Gastroesophageal sphincter (tissue), 4 donors: ENCODE results near the gene COMMD2. TPM values are rescaled to one million over a fixed set of nuclear protein-coding genes. Genes with fewer than 3 reads are reported as not detected.

ENCODE experiments used
- ATAC-seq: fragments of 150-250 bp; one replicate; pipeline ENCODE4 v1.9.1; 2016; ENCODE audit warnings: mild to moderate bottlenecking, moderate library complexity
- H3K27ac ChIP-seq, 4 donors: fragments of 200-600 bp; sonication (generic) in 3 of 4; 1 replicate in 3 of 4; 2 replicates in 1 of 4; pipeline ENCODE4 v1.5.1; 2016 to 2019
- H3K27me3 ChIP-seq: fragments of 200-600 bp; sonication (generic); one replicate; pipeline ENCODE4 v1.5.1; 2019
- H3K36me3 ChIP-seq, 2 donors: fragments of 200-600 bp; sonication (generic); one replicate each; pipeline ENCODE4 v1.5.1; 2019; ENCODE audit warnings: control low read depth in 1 of 2
- H3K4me1 ChIP-seq, 3 donors: fragments of 200-600 bp; sonication (generic); 1 replicate in 2 of 3; 2 replicates in 1 of 3; pipeline ENCODE4 v1.5.1; 2016 to 2019; ENCODE audit warnings: control low read depth in 2 of 3
- H3K4me3 ChIP-seq, 2 donors: fragments of 200-600 bp; sonication (generic); one replicate each; pipeline ENCODE4 v1.5.1; 2019; ENCODE audit warnings: mild to moderate bottlenecking in 1 of 2, moderate library complexity in 1 of 2
- H3K9me3 ChIP-seq, 3 donors: fragments of 200-600 bp; sonication (generic); one replicate each; pipeline ENCODE4 v1.5.1; 2017 to 2019; ENCODE audit warnings: control low read depth in 2 of 3
- CTCF ChIP-seq, 4 experiments: fragments of 200-600 bp in 2 of 4; fragments of 450-650 bp in 2 of 4; sonication (generic) in 1 of 4; IDR thresholded peaks; one replicate each; pipeline ENCODE4 v1.5.1; 2017 to 2019; ENCODE audit warnings: antibody characterized with exemption in 4 of 4, mild to moderate bottlenecking in 2 of 4, moderate library complexity in 2 of 4
- EP300 ChIP-seq: sonication (generic); formaldehyde crosslinking; IDR thresholded peaks from one replicate; pipeline ENCODE4 v1.6.1; 2017; ENCODE audit warnings: antibody characterized with exemption, mild to moderate bottlenecking
- POLR2A ChIP-seq, 2 donors: fragments of 450-650 bp; IDR thresholded peaks; one replicate each; pipeline ENCODE4 v1.6.1; 2017; ENCODE audit warnings: antibody characterized with exemption in 2 of 2, mild to moderate bottlenecking in 2 of 2, moderate library complexity in 1 of 2
- POLR2AphosphoS5 ChIP-seq: sonication (generic); formaldehyde crosslinking; IDR thresholded peaks from one replicate; pipeline ENCODE4 v1.6.1; 2017; ENCODE audit warnings: antibody characterized with exemption
- WGBS, 2 donors: methylation state at CpG; one replicate each; pipeline ENCODE4 v1.1.5; 2018; ENCODE audit warnings: low coverage in 1 of 2; 5-methylcytosine and 5-hydroxymethylcytosine counted together
- total RNA-seq, 4 donors: library from RNA; depleted of rRNA; stranded (reverse); fragments of >200 nt; gene quantifications; one replicate each; pipeline ENCODE4 v1.1.0, GENCODE V29; 2016

The COMMD2 gene
- total RNA-seq, 4 donors from 2014 or later, result 20.7 to 39.5 (median 31.9) TPM

GRCh38 chr3:149783576-149783975, 31.3 kb upstream of the COMMD2 start:
- Histone ChIP-seq H3K27ac (peak overlapping the region in 1 of 4 donors; percentile 53), H3K9me3 (no peaks in the 10 kb centered on the region), H3K36me3 (no peaks in the 10 kb centered on the region), H3K27me3 (no peaks in the 10 kb centered on the region), H3K4me3 (no peak overlapping the region), H3K4me1 (no peaks in the 10 kb centered on the region)
- TF ChIP-seq POLR2AphosphoS5 (no peak), CTCF (IDR thresholded peaks at IDR 0.05) (no peak), EP300 (no peak)
- ATAC-seq, result peak; percentile 77

- ATAC-seq, result no peak
- WGBS, 2 donors, result 76% methylated on average over 3 of the region's 3 CpGs
- no peak for TF ChIP-seq POLR2A (IDR thresholded peaks at IDR 0.05)
- no peak for TF ChIP-seq CTCF (IDR thresholded peaks at IDR 0.05)
- no peak for TF ChIP-seq POLR2AphosphoS5
- TF ChIP-seq EP300, result no peak
- peaks cover 0 to 7% (median 0%) of the 10 kb centered on the region in 3 donors for H3K4me1 ChIP-seq
- H3K36me3 ChIP-seq, result no peaks in the 10 kb centered on the region
- peak overlapping the region in 1 of 4 donors; percentile 20 for H3K27ac ChIP-seq
- no peaks in the 10 kb centered on the region for H3K9me3 ChIP-seq
- H3K4me3 ChIP-seq, result no peak overlapping the region
- no peaks in the 10 kb centered on the region for H3K27me3 ChIP-seq
Observed at GRCh38 chr3:149781741-149782140, 29.5 kb upstream of the COMMD2 start.

GRCh38 chr3:149781211-149781610, 28.9 kb upstream of the COMMD2 start:
- no peak for ATAC-seq
- peaks cover 0 to 7% (median 0%) of the 10 kb centered on the region in 3 donors for H3K4me1 ChIP-seq
- 77 to 89% methylated on average over 4 of the region's 4 CpGs for WGBS, 2 donors
- no peak for TF ChIP-seq EP300
- no peak for TF ChIP-seq CTCF (IDR thresholded peaks at IDR 0.05)
- TF ChIP-seq POLR2AphosphoS5, result no peak
- no peak for TF ChIP-seq POLR2A (IDR thresholded peaks at IDR 0.05)
- H3K4me3 ChIP-seq, result no peak overlapping the region
- H3K27ac ChIP-seq, result no peak overlapping the region
- no peaks in the 10 kb centered on the region for H3K36me3 ChIP-seq
- no peaks in the 10 kb centered on the region for H3K9me3 ChIP-seq
- no peaks in the 10 kb centered on the region for H3K27me3 ChIP-seq

GRCh38 chr3:149777414-149778214, 25.3 kb upstream of the COMMD2 start:
- no peak for TF ChIP-seq CTCF (IDR thresholded peaks at IDR 0.05)
- TF ChIP-seq EP300, result no peak
- no peak for TF ChIP-seq POLR2A (IDR thresholded peaks at IDR 0.05)
- TF ChIP-seq POLR2AphosphoS5, result no peak
- 44 to 69% methylated on average over 1 to 2 of the region's 2 CpGs for WGBS, 2 donors
- Histone ChIP-seq H3K4me3 (no peak overlapping the region), H3K27me3 (no peaks in the 10 kb centered on the region), H3K4me1 (peaks cover 0 to 7% (median 0%) of the 10 kb centered on the region in 3 donors), H3K36me3 (no peaks in the 10 kb centered on the region), H3K27ac (no peak overlapping the region), H3K9me3 (no peaks in the 10 kb centered on the region)
- no peak for ATAC-seq

GRCh38 chr3:149776170-149776569, 23.9 kb upstream of the COMMD2 start:
- no peak overlapping the region for H3K27ac ChIP-seq
- TF ChIP-seq CTCF (IDR thresholded peaks at IDR 0.05), result no peak
- no peak for TF ChIP-seq POLR2A (IDR thresholded peaks at IDR 0.05)
- 63 to 83% methylated on average over 1 of the region's 1 CpG for WGBS, 2 donors
- H3K4me1 ChIP-seq, result peaks cover 0 to 7% (median 0%) of the 10 kb centered on the region in 3 donors
- H3K9me3 ChIP-seq, result no peaks in the 10 kb centered on the region
- no peak for ATAC-seq
- no peaks in the 10 kb centered on the region for H3K27me3 ChIP-seq
- no peak overlapping the region for H3K4me3 ChIP-seq
- no peaks in the 10 kb centered on the region for H3K36me3 ChIP-seq
